ENCODE data around the gene KLK4.

Gene KLK4, protein sequence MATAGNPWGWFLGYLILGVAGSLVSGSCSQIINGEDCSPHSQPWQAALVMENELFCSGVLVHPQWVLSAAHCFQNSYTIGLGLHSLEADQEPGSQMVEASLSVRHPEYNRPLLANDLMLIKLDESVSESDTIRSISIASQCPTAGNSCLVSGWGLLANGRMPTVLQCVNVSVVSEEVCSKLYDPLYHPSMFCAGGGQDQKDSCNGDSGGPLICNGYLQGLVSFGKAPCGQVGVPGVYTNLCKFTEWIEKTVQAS

DNA sequence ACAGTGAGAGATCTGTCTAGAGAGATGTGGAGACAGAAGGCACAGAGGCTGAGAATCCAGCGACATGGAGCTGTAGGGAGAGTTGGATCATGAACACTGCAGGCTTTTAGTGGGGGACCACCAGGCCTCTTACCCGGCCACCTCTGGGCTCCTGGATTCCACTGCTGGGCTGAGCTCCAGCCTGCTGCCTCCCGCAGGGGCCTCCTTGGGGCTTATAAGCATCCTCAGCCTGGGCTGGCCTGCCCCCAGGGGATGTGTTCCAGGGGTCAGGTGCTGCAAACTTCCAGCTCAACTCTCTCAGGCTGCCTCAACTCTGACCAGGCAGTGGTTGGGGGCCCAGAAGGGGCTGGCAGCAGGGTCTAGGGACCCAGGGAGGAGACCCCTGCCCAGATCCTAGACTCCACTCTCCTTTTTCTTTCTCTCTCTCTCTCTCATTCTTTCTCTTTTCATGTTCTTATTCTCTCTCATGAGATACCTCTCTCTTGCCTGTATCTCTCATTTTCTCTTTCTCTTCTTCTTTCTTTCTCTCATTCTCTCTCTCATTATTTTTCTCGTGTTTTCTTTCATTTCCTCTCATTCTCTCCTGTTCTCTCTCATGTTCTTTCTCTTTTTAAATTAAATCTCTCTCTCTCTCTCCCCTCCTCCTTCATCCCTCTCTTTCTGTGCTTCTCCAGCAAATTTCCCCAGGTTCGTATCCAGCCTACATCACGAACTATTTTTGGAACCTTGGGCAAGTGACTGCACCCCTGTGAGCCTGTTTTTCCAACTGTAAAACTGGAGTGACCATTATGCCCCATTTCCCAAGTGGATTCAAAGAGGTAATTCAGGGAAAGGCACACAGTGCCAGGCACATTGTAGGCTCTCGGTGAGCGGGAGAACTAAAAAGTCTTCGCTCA, at the start of gene KLK4:
KLK4 (minus strand) TSS at position 190 of the 896 bp plus-strand sequence. CDS start 657 bp downstream, outside the sequence.
- TF ChIP-seq, protein P1, sequence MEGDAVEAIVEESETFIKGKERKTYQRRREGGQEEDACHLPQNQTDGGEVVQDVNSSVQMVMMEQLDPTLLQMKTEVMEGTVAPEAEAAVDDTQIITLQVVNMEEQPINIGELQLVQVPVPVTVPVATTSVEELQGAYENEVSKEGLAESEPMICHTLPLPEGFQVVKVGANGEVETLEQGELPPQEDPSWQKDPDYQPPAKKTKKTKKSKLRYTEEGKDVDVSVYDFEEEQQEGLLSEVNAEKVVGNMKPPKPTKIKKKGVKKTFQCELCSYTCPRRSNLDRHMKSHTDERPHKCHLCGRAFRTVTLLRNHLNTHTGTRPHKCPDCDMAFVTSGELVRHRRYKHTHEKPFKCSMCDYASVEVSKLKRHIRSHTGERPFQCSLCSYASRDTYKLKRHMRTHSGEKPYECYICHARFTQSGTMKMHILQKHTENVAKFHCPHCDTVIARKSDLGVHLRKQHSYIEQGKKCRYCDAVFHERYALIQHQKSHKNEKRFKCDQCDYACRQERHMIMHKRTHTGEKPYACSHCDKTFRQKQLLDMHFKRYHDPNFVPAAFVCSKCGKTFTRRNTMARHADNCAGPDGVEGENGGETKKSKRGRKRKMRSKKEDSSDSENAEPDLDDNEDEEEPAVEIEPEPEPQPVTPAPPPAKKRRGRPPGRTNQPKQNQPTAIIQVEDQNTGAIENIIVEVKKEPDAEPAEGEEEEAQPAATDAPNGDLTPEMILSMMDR (IDR thresholded peaks at IDR 0.05; ENCODE audit: insufficient read depth, low read length, poor library complexity, severe bottlenecking), result no peak
- DNase-seq (ENCODE audit: extremely low read depth, insufficient read length), result no peak
- Histone ChIP-seq H3K36me3 (ENCODE audit: control insufficient read depth, insufficient read depth, low read length) (no peaks in the 10 kb centered on the region), H3K27me3 (replicated peaks; ENCODE audit: control insufficient read depth, insufficient read depth, low read length) (peaks cover 2% of the 10 kb centered on the region), H3K4me3 (replicated peaks; ENCODE audit: low read depth, low read length) (no peak within 1 kb of the TSS)

DNA sequence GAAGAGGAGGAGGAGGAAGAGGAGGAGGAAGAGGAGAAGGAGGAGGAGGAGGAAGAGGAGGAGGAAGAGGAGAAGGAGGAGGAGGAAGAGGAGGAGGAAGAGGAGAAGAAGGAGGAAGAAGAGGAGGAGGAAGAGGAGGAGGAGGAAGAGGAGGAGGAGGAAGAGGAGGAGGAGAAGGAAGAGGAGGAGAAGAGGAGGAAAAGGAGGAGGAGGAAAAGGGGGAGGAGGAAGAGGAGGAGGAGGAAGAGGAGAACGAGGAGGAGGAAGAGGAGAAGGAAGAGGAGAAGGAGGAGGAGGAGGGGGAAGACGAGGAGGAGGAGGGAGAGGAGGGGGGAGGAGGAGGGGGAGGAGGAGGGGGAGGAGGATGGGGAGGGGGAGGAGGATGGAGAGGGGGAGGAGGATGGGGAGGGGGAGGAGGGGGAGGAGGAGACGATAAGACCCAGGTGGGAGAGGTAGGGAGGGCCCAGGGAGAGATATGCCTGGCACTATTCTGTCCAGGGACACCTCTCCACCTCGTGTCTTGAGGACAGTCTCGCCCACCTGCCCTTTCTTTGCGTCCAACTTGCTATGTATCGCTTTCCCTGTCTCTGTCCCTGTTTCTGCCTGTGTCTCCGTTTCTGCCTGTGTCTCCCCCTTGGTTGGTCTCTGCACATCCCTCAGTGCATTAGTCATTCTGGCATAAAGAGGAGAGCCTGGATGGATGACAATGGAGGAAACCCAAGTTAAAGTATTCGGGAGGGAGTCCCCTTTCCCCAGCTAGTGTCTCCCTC, 48.7 kb upstream of the KLK4 start:
- no peak for DNase-seq (ENCODE audit: extremely low read depth, insufficient read length)
- Histone ChIP-seq H3K36me3 (ENCODE audit: control insufficient read depth, insufficient read depth, low read length) (no peaks in the 10 kb centered on the region), H3K4me3 (replicated peaks; ENCODE audit: low read depth, low read length) (no peak overlapping the region), H3K27me3 (replicated peaks; ENCODE audit: control insufficient read depth, insufficient read depth, low read length) (no peaks in the 10 kb centered on the region)
- TF ChIP-seq, protein P1 (IDR thresholded peaks at IDR 0.05; ENCODE audit: insufficient read depth, low read length, poor library complexity, severe bottlenecking), result no peak

DNA sequence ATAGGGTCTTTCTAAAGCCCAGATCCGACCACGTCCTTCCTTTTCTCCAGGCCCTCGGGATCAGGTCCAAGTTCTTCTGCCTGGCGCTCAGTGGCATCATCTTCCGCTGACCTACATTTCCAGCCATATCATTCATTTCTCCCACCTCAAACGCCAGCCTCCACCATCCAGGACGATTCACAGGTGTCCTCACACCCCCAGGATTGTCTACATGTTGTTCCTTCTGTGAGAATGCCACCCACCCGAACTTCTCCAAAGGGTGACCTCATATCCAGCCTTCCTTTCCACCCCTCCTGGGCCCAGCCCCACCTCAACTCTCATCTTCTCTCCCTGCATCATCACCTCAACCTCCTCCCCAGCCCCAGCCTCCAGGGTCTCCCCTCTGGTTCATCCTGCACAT, 46.4 kb upstream of the KLK4 start:
- H3K36me3 ChIP-seq (ENCODE audit: control insufficient read depth, insufficient read depth, low read length), result no peaks in the 10 kb centered on the region
- H3K4me3 ChIP-seq (replicated peaks; ENCODE audit: low read depth, low read length), result no peak overlapping the region
- DNase-seq (ENCODE audit: extremely low read depth, insufficient read length), result no peak
- TF ChIP-seq, protein P1 (IDR thresholded peaks at IDR 0.05; ENCODE audit: insufficient read depth, low read length, poor library complexity, severe bottlenecking), result no peak
- H3K27me3 ChIP-seq (replicated peaks; ENCODE audit: control insufficient read depth, insufficient read depth, low read length), result no peaks in the 10 kb centered on the region; the same call in 1 of the 2 replicates

DNA sequence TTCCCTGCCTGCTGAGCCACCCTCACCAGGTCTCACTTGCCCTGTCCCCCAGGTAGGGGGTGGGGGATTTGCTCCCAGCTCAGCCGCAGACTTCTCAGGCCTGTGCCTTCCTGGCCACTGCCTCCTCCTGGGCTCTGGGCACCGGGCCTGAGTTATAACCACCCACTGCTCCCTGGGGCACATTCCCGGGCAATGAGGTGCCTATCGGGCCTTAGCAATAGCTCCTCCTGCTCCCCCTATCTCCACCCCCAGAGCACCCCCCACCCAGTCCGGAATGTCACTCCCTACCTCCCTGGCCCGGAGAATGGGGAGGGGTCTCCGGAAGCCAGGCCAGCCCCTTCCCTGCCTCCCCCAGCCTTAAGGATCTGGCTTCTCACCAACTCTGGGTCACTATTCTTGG, 41.7 kb upstream of the KLK4 start, which contains the start of gene KLK5:
KLK5 (minus strand) TSS at position 129 of the 400 bp plus-strand sequence. CDS start 381 bp downstream, outside the sequence.
- H3K36me3 ChIP-seq (ENCODE audit: control insufficient read depth, insufficient read depth, low read length), result no peaks in the 10 kb centered on the region
- no peak within 1 kb of the TSS for H3K4me3 ChIP-seq (replicated peaks; ENCODE audit: low read depth, low read length)
- TF ChIP-seq, protein P1 (IDR thresholded peaks at IDR 0.05; ENCODE audit: insufficient read depth, low read length, poor library complexity, severe bottlenecking), result no peak
- no peaks in the 10 kb centered on the region; the same call in 1 of the 2 replicates for H3K27me3 ChIP-seq (replicated peaks; ENCODE audit: control insufficient read depth, insufficient read depth, low read length)
- no peak for DNase-seq (ENCODE audit: extremely low read depth, insufficient read length)

DNA sequence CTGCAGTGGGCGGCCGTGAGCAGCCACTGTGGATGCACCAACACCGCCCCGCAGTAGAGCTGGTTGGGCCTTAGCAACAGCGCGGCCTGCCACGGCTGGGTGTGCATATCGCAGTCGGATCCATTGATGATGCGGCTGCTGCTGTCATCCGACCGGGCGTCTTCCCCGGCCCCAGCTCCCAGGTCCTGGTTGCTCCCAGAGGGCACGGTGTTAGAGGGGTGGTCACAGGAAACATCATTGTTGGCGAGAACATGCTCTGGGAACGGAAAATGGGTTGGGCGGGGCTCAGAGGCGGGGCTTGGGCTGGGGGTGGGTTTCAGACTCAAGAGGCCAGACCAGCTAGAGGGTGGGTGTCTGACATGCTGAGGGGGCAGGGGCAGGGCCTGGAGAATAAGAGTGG, 38.7 kb upstream of the KLK4 start:
- H3K27me3 ChIP-seq (replicated peaks; ENCODE audit: control insufficient read depth, insufficient read depth, low read length), result no peaks in the 10 kb centered on the region; the same call in 1 of the 2 replicates
- no peak for DNase-seq (ENCODE audit: extremely low read depth, insufficient read length)
- TF ChIP-seq, protein P1 (IDR thresholded peaks at IDR 0.05; ENCODE audit: insufficient read depth, low read length, poor library complexity, severe bottlenecking), result no peak
- H3K36me3 ChIP-seq (ENCODE audit: control insufficient read depth, insufficient read depth, low read length), result no peaks in the 10 kb centered on the region
- H3K4me3 ChIP-seq (replicated peaks; ENCODE audit: low read depth, low read length), result no peak overlapping the region

Measured in GM06990 (cell line).